Measurements from ENCODE around the gene SHROOM3.

Gene SHROOM3

GRCh38 chr4:76544725-76545124, 109.7 kb downstream of the SHROOM3 start:
- no peak for DNase-seq

GRCh38 chr4:76545226-76545884, 110.3 kb downstream of the SHROOM3 start:
- no peak for DNase-seq

- no peak for DNase-seq
Measured at GRCh38 chr4:76546327-76546726, 111.3 kb downstream of the SHROOM3 start.

GRCh38 chr4:76546759-76547742, 112.0 kb downstream of the SHROOM3 start:
- DNase-seq: no peak

- DNase-seq: no peak
Measured at GRCh38 chr4:76548704-76549103, 113.7 kb downstream of the SHROOM3 start.

GRCh38 chr4:76549765-76550164, 114.7 kb downstream of the SHROOM3 start:
- no peak for DNase-seq

GRCh38 chr4:76550966-76551780, 116.1 kb downstream of the SHROOM3 start:
- no peak for DNase-seq

GRCh38 chr4:76554630-76555029, 119.6 kb downstream of the SHROOM3 start:
- no peak for DNase-seq

- DNase-seq: no peak
Measured at GRCh38 chr4:76556452-76556851, 121.4 kb downstream of the SHROOM3 start.

- no peak for DNase-seq
Measured at GRCh38 chr4:76558396-76559235, 123.6 kb downstream of the SHROOM3 start.

- DNase-seq: no peak
Measured at GRCh38 chr4:76559236-76560071, 124.4 kb downstream of the SHROOM3 start.

- DNase-seq: no peak
Measured at GRCh38 chr4:76562161-76562560, 127.1 kb downstream of the SHROOM3 start.

GRCh38 chr4:76562836-76563453, 127.9 kb downstream of the SHROOM3 start:
- DNase-seq: no peak

GRCh38 chr4:76563454-76564122, 128.6 kb downstream of the SHROOM3 start:
- no peak for DNase-seq

- DNase-seq: no peak
Measured at GRCh38 chr4:76564123-76564915, 129.3 kb downstream of the SHROOM3 start.

GRCh38 chr4:76568262-76568661, 133.2 kb downstream of the SHROOM3 start:
- no peak for DNase-seq

GRCh38 chr4:76569225-76569624, 134.2 kb downstream of the SHROOM3 start:
- no peak for DNase-seq

GRCh38 chr4:76569706-76570105, 134.7 kb downstream of the SHROOM3 start:
- DNase-seq: no peak

All from T-helper 9 cell (primary cell).